Immature natural killer cell (primary cell): ENCODE results near the gene FNBP1. TPM values are rescaled to one million over a fixed set of nuclear protein-coding genes. Genes with fewer than 3 reads are reported as not detected.
"Not testable (repeated sequence)": the region's sequence is repeated elsewhere in the genome, so short reads cannot be mapped to it uniquely, and the experiment has no call there.

Experiments
- DNase-seq, 3 donors: peaks; one replicate each; pipeline ENCODE4 v3.0.0; 2022; ENCODE audit warnings: mixed read lengths in 1 of 3
- H3K27ac Mint-ChIP-seq, 6 donors: one replicate each; pipeline ENCODE4 v1.8.0; 2020; ENCODE audit warnings: mixed read lengths in 6 of 6, mild to moderate bottlenecking in 5 of 6, inconsistent platforms in 4 of 6, moderate library complexity in 3 of 6
- H3K27me3 Mint-ChIP-seq, 3 donors: one replicate each; pipeline ENCODE4 v1.8.0; 2020 to 2021; ENCODE audit warnings: low read depth in 3 of 3, mild to moderate bottlenecking in 3 of 3, mixed read lengths in 3 of 3, moderate library complexity in 3 of 3, inconsistent platforms in 1 of 3
- H3K36me3 Mint-ChIP-seq, 3 donors: one replicate each; pipeline ENCODE4 v1.8.0; 2020; ENCODE audit warnings: mixed read lengths in 3 of 3, inconsistent platforms in 2 of 3, mild to moderate bottlenecking in 2 of 3
- H3K4me1 Mint-ChIP-seq, 2 donors: one replicate each; pipeline ENCODE4 v1.8.0; 2020; ENCODE audit warnings: inconsistent platforms in 2 of 2, mild to moderate bottlenecking in 2 of 2, mixed read lengths in 2 of 2, moderate library complexity in 1 of 2
- H3K4me3 Mint-ChIP-seq, 5 donors: one replicate each; pipeline ENCODE4 v1.8.0; 2020; ENCODE audit warnings: mild to moderate bottlenecking in 5 of 5, mixed read lengths in 5 of 5, inconsistent platforms in 3 of 5, moderate library complexity in 3 of 5
- H3K9me3 Mint-ChIP-seq, 6 donors: one replicate each; pipeline ENCODE4 v1.8.0; 2020; ENCODE audit warnings: mild to moderate bottlenecking in 6 of 6, mixed read lengths in 6 of 6, inconsistent platforms in 4 of 6, moderate library complexity in 3 of 6
- polyA plus RNA-seq, 3 donors: library from polyadenylated mRNA; unstranded; fragments of 300-500 nt; fragmentation: Illumina TruSeq; gene quantifications; one replicate each; pipeline ENCODE4 v1.2.3, GENCODE V29; 2021

FNBP1 gene
- polyA plus RNA-seq, 3 donors from 2014 or later, result 113 to 136 (median 135) TPM

- peaks cover 31 to 45% of the 10 kb centered on the region in 2 donors for H3K4me1 Mint-ChIP-seq
- H3K9me3 Mint-ChIP-seq, result no peaks in the 10 kb centered on the region
- H3K27me3 Mint-ChIP-seq, result peaks cover 0 to 6% (median 1%) of the 10 kb centered on the region in 3 donors
- peaks cover 11 to 23% (median 13%) of the 10 kb centered on the region in 3 donors for H3K36me3 Mint-ChIP-seq
- no peak overlapping the region for H3K4me3 Mint-ChIP-seq
- no peak for DNase-seq
- peak overlapping the region; percentile 24 to 82 (median 58) for H3K27ac Mint-ChIP-seq
Observed at GRCh38 chr9:129968690-129969485, 74.1 kb downstream of the FNBP1 start.

DNA sequence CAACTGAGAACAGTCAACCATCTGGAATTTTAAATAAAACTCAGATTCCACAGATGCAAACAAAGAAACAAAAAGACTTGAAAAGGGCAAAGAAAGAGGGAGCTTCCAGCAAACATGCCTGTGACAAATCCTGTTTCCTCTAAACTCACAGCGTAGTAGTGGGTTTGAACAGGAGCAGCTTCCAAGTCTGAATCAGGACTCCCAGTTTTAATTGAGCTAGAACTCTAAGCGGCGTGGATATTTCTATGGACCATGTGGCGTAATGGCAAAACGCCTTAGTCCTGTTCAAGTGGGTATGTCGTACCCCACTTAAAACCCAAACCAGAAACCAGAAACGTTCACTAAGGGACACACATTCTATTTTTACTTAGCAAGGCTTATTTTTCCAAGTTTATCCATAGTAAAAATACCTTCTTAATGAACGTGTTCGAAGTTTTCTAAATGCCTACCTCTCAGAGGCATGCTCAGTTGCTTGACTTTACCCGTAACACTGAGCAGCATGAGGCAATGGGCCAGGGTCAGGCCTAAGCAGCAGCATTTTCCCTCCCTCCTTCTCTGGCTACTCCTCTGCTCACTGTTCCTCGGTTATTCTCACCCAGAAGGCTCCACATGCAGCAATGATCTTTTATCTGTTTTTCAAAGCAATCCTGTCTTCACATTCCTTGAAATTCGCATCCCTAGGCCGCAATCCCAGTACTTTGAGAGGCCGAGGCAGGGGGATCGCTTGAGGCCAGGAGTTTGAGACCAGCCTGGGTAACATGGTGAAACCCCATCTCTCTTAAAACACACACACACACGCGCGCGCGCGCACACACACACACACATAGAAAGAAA, 77.9 kb downstream of the FNBP1 start:
- Mint-ChIP-seq H3K36me3 (peaks cover 11 to 16% (median 16%) of the 10 kb centered on the region in 3 donors), H3K4me1 (peaks cover 56 to 83% of the 10 kb centered on the region in 2 donors), H3K4me3 (no peak overlapping the region), H3K9me3 (no peaks in the 10 kb centered on the region), H3K27me3 (peaks cover 0 to 9% (median 4%) of the 10 kb centered on the region in 3 donors), H3K27ac (peak overlapping the region; percentile 93 to 99 (median 98))
- DNase-seq, result no peak

DNA sequence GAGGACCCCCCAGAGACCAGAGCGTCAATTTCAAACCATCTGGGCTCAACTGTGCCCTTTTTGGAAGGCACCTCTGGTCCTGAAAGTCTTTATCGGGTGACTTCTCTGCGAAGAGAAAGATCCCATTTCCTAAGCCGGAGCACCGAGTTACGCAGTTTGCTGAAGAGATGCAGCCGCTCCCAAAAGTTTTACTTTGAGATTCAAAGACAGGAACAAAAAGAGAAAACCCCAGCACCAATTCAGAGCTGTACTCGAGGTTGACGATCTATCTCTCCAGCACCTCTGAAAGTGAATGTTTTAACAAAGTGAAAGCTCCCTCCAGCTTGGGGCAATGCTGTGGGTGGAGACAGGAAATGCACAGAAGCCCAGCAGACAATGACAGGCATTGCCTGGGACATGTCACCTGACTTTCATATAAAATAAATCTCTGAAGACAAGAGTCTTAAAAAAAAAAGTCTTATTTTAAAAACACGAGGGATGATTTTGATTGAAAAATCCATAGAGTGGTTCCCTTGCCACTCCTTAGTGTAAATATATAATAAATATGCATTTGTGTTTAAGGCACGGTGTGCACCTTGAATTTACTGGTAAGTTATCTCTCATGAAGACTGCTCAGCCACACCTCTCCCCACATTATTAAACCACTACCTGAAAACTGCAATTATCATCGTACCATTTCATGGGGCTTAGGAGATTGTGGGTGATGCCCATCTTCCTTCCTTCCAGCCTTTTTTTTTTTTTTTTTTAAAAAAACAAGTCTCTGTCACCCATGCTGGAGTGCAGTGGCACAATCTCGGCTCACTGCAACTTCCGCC, 79.9 kb downstream of the FNBP1 start:
- Mint-ChIP-seq H3K4me3 (peak overlapping the region; percentile 74 to 94 (median 87)), H3K27me3 (peaks cover 3 to 7% (median 7%) of the 10 kb centered on the region in 3 donors), H3K9me3 (no peaks in the 10 kb centered on the region), H3K4me1 (peaks cover 54 to 76% of the 10 kb centered on the region in 2 donors), H3K36me3 (peaks cover 11 to 20% (median 16%) of the 10 kb centered on the region in 3 donors), H3K27ac (peak overlapping the region; percentile 93 to 99 (median 98))
- DNase-seq, result peak; percentile 79 to 82 (median 81)

DNA sequence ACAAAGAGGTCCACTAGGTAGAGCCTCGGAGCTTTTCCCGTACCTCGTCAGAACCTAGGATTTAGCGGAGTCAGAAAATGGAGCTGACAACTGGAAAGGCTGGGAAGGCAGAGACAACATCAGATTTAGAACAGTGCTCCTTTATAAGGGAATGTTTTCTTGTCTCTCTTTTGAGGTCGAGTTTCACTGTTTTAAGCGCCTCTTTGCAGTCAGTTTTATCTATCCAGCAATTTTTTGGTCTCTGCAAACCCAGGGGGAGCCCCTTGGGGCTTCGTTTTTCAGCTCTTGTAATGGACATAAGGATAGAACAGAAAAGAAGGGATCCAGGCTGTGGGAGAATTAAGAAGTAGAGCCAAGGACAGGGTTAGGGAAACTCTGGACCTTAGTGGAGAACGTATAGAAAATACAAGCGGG, 80.5 kb downstream of the FNBP1 start:
- H3K9me3 Mint-ChIP-seq, result no peaks in the 10 kb centered on the region
- DNase-seq, result no peak
- H3K36me3 Mint-ChIP-seq, result peaks cover 11 to 26% (median 22%) of the 10 kb centered on the region in 3 donors
- H3K4me3 Mint-ChIP-seq, result peak overlapping the region; percentile 74 to 94 (median 87)
- H3K4me1 Mint-ChIP-seq, result peaks cover 56 to 81% of the 10 kb centered on the region in 2 donors
- H3K27ac Mint-ChIP-seq, result peak overlapping the region; percentile 93 to 99 (median 98)
- H3K27me3 Mint-ChIP-seq, result peaks cover 3 to 7% (median 6%) of the 10 kb centered on the region in 3 donors

- Mint-ChIP-seq H3K9me3 (no peaks in the 10 kb centered on the region), H3K27ac (peak overlapping the region in 3 of 6 donors; percentile 13 to 45 (median 34)), H3K27me3 (peaks cover 3 to 7% (median 3%) of the 10 kb centered on the region in 3 donors), H3K4me1 (peaks cover 44 to 73% of the 10 kb centered on the region in 2 donors), H3K4me3 (no peak overlapping the region), H3K36me3 (peaks cover 18 to 25% (median 21%) of the 10 kb centered on the region in 3 donors)
- no peak for DNase-seq
Observed at GRCh38 chr9:129958796-129959195, 84.2 kb downstream of the FNBP1 start.

GRCh38 chr9:129954868-129955550, 88.0 kb downstream of the FNBP1 start:
- H3K4me1 Mint-ChIP-seq, result peaks cover 23 to 40% of the 10 kb centered on the region in 2 donors

DNA sequence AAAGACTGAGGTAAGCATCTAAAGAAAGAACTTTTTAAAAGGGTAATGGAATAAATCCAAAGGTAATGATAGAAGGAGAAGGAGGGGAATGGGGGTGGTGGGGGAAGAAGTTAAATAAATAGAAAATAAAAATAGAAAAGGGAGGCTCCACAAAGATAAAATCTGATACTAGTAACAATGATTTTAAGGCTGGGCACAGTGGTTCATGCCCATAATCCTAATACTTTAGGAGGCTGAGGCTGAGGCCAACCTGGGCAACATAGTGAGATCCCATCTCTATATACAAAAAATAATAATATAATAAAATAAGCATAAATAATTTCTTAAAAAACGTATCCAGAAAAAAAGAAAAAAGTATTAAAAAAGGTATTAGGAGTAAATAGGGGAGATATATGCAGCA, 89.3 kb downstream of the FNBP1 start:
- Mint-ChIP-seq H3K4me3 (no peak overlapping the region), H3K9me3 (no peaks in the 10 kb centered on the region), H3K36me3 (peaks cover 26 to 32% (median 28%) of the 10 kb centered on the region in 3 donors), H3K27ac (peak overlapping the region in 3 of 6 donors; percentile 61 to 86 (median 72)), H3K27me3 (peaks cover 0 to 3% (median 3%) of the 10 kb centered on the region in 3 donors), H3K4me1 (peaks cover 24 to 48% of the 10 kb centered on the region in 2 donors)
- no peak for DNase-seq

More at GRCh38 chr9:129954868-129955550, 88.0 kb downstream of the FNBP1 start:
- H3K36me3 Mint-ChIP-seq, result peaks cover 16 to 23% (median 18%) of the 10 kb centered on the region in 3 donors
- no peak overlapping the region for H3K4me3 Mint-ChIP-seq
- peak overlapping the region; percentile 70 to 91 (median 85) for H3K27ac Mint-ChIP-seq
- no peak for DNase-seq
- no peaks in the 10 kb centered on the region for H3K9me3 Mint-ChIP-seq
- H3K27me3 Mint-ChIP-seq, result peaks cover 0 to 5% (median 3%) of the 10 kb centered on the region in 3 donors

DNA sequence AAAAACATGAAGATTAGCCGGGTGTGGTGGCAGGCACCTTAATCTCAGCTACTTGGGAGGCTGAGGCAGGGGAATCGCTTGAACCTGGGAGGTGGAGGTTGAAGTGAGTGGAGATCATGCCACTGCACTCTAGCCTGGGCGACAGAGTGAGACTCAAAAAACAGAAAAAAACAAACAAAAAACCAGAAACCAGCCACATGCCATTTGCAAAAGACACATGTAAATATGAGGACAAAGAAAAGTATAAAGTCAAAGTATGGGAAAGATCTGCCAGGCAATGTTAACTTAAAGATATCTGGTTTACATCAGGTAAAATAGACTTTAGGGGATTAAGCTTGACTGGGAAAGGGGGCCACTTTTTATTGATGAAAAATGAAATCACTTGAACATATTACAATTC, 90.7 kb downstream of the FNBP1 start:
- Mint-ChIP-seq H3K36me3 (peaks cover 20 to 26% (median 25%) of the 10 kb centered on the region in 3 donors), H3K4me3 (no peak overlapping the region), H3K27ac (peak overlapping the region in 3 of 6 donors; percentile 34 to 58 (median 38)), H3K27me3 (peaks cover 0 to 3% (median 0%) of the 10 kb centered on the region in 3 donors), H3K9me3 (no peaks in the 10 kb centered on the region), H3K4me1 (peaks cover 22 to 42% of the 10 kb centered on the region in 2 donors)
- DNase-seq, result no peak

DNA sequence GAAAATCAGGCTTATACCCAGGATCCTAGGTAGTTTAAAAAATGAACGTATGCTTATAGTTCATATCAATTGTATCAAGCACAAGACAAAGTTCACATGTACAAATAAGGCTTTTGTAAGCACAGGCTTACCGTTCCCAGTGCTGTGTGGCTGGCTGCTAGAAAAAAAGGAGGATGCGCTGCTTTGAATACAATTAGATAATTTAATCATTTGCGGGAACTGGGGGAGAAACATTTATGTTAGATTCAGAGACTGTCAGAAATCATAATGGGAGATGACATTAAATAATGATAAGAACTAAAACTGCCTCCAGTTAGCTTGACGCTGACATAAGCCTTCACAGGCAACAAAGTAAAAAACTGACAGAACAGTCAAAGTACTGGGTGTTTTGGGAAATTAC, 93.2 kb downstream of the FNBP1 start:
- Mint-ChIP-seq H3K4me1 (peaks cover 33 to 50% of the 10 kb centered on the region in 2 donors), H3K36me3 (peaks cover 17 to 20% (median 18%) of the 10 kb centered on the region in 3 donors)

DNA sequence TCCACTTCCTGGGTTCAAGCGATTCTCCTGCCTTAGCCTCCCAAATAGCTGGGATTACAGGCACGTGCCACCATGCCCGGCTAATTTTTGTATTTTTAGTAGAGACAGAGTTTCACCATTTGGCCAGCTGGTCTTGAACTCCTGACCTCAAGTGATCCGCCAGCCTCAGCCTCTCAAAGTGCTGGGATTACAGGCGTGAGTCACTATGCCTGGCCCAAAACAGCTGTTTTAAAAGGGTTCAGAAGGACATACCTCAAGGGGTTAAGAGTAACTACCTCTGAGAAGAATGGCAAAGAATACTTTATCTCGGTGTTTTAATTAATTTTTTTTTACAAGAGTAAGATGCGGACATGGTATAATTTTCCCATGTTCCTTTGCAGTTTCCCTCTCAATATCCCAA, 94.4 kb downstream of the FNBP1 start:
- H3K27me3 Mint-ChIP-seq, DNase-seq, H3K9me3 Mint-ChIP-seq, H3K4me3 Mint-ChIP-seq: not testable (repeated sequence)
- H3K36me3 Mint-ChIP-seq, result peaks cover 16 to 24% (median 20%) of the 10 kb centered on the region in 3 donors
- peaks cover 39 to 53% of the 10 kb centered on the region in 2 donors for H3K4me1 Mint-ChIP-seq
- peak overlapping the region in 3 of 6 donors; percentile 35 to 74 (median 73) for H3K27ac Mint-ChIP-seq

More for the DNA sequence above, 93.2 kb downstream of the FNBP1 start:
- no peak for DNase-seq
- H3K4me3 Mint-ChIP-seq, result no peak overlapping the region
- peaks cover 0 to 3% (median 0%) of the 10 kb centered on the region in 3 donors for H3K27me3 Mint-ChIP-seq
- H3K27ac Mint-ChIP-seq, result peak overlapping the region in 4 of 6 donors; percentile 20 to 53 (median 34)
- no peaks in the 10 kb centered on the region for H3K9me3 Mint-ChIP-seq

GRCh38 chr9:129946246-129946995, 96.6 kb downstream of the FNBP1 start:
- peaks cover 50 to 68% of the 10 kb centered on the region in 2 donors for H3K4me1 Mint-ChIP-seq
- H3K4me3 Mint-ChIP-seq, result peak overlapping the region; percentile 42 to 79 (median 67)

More at GRCh38 chr9:129946246-129946995, 96.6 kb downstream of the FNBP1 start:
- Mint-ChIP-seq H3K27me3 (peaks cover 0 to 5% (median 3%) of the 10 kb centered on the region in 3 donors), H3K27ac (peak overlapping the region; percentile 81 to 96 (median 88)), H3K9me3 (peaks cover 0 to 4% (median 0%) of the 10 kb centered on the region in 6 donors), H3K36me3 (peaks cover 25 to 32% (median 32%) of the 10 kb centered on the region in 3 donors)
- no peak for DNase-seq
